Gastroesophageal sphincter (tissue), 4 donors: ENCODE measurements around the gene KAT6B. TPM values are rescaled to one million over a fixed set of nuclear protein-coding genes. Genes with fewer than 3 reads are reported as not detected.
A peak's percentile ranks its signal among the peaks of the same experiment; 100 is the strongest.

Experiments used
- ATAC-seq: fragments of 150-250 bp; one replicate; pipeline ENCODE4 v1.9.1; 2016; ENCODE audit warnings: mild to moderate bottlenecking, moderate library complexity
- H3K27ac ChIP-seq, 4 donors: fragments of 200-600 bp; sonication (generic) in 3 of 4; 1 replicate in 3 of 4; 2 replicates in 1 of 4; pipeline ENCODE4 v1.5.1; 2016 to 2019
- H3K27me3 ChIP-seq: fragments of 200-600 bp; sonication (generic); one replicate; pipeline ENCODE4 v1.5.1; 2019
- H3K36me3 ChIP-seq, 2 donors: fragments of 200-600 bp; sonication (generic); one replicate each; pipeline ENCODE4 v1.5.1; 2019; ENCODE audit warnings: control low read depth in 1 of 2
- H3K4me1 ChIP-seq, 3 donors: fragments of 200-600 bp; sonication (generic); 1 replicate in 2 of 3; 2 replicates in 1 of 3; pipeline ENCODE4 v1.5.1; 2016 to 2019; ENCODE audit warnings: control low read depth in 2 of 3
- H3K4me3 ChIP-seq, 2 donors: fragments of 200-600 bp; sonication (generic); one replicate each; pipeline ENCODE4 v1.5.1; 2019; ENCODE audit warnings: mild to moderate bottlenecking in 1 of 2, moderate library complexity in 1 of 2
- H3K9me3 ChIP-seq, 3 donors: fragments of 200-600 bp; sonication (generic); one replicate each; pipeline ENCODE4 v1.5.1; 2017 to 2019; ENCODE audit warnings: control low read depth in 2 of 3
- EP300 ChIP-seq: sonication (generic); formaldehyde crosslinking; IDR thresholded peaks from one replicate; pipeline ENCODE4 v1.6.1; 2017; ENCODE audit warnings: antibody characterized with exemption, mild to moderate bottlenecking
- POLR2A ChIP-seq, 2 donors: fragments of 450-650 bp; IDR thresholded peaks; one replicate each; pipeline ENCODE4 v1.6.1; 2017; ENCODE audit warnings: antibody characterized with exemption in 2 of 2, mild to moderate bottlenecking in 2 of 2, moderate library complexity in 1 of 2
- POLR2AphosphoS5 ChIP-seq: sonication (generic); formaldehyde crosslinking; IDR thresholded peaks from one replicate; pipeline ENCODE4 v1.6.1; 2017; ENCODE audit warnings: antibody characterized with exemption
- WGBS, 2 donors: methylation state at CpG; one replicate each; pipeline ENCODE4 v1.1.5; 2018; ENCODE audit warnings: low coverage in 1 of 2; 5-methylcytosine and 5-hydroxymethylcytosine counted together
- total RNA-seq, 4 donors: library from RNA; depleted of rRNA; stranded (reverse); fragments of >200 nt; gene quantifications; one replicate each; pipeline ENCODE4 v1.1.0, GENCODE V29; 2016
- TF ChIP-seq, protein P1 (sequence below), 4 experiments: fragments of 200-600 bp in 2 of 4; fragments of 450-650 bp in 2 of 4; sonication (generic) in 1 of 4; IDR thresholded peaks; one replicate each; pipeline ENCODE4 v1.5.1; 2017 to 2019; ENCODE audit warnings: antibody characterized with exemption in 4 of 4, mild to moderate bottlenecking in 2 of 4, moderate library complexity in 2 of 4

KAT6B gene
- total RNA-seq, 4 donors from 2014 or later = 35.8 to 107 (median 82.9) TPM

DNA sequence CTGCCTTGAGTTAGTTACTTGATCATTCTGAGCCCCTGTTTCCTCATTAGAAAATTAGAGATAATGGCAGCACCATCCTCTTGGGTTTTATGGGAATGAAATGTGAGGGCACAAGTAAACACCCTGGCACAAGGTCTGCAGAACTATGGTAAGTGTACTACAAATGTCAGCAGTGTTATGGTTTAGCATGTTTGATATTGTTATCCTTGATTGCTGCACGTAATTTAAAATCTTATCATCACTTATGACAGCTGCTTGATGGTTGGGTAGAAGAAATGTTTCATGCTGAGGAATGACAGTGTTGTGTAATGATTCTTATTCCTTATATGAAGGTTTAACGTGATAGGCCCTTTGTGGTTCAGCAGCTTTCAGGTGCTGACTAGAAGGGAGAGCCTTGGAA, 134.3 kb downstream of the KAT6B start:
- no peak overlapping the region for H3K27ac ChIP-seq
- no peak for ATAC-seq
- TF ChIP-seq POLR2AphosphoS5 (no peak), POLR2A (IDR thresholded peaks at IDR 0.05) (no peak), EP300 (no peak)
- TF ChIP-seq, protein P1, sequence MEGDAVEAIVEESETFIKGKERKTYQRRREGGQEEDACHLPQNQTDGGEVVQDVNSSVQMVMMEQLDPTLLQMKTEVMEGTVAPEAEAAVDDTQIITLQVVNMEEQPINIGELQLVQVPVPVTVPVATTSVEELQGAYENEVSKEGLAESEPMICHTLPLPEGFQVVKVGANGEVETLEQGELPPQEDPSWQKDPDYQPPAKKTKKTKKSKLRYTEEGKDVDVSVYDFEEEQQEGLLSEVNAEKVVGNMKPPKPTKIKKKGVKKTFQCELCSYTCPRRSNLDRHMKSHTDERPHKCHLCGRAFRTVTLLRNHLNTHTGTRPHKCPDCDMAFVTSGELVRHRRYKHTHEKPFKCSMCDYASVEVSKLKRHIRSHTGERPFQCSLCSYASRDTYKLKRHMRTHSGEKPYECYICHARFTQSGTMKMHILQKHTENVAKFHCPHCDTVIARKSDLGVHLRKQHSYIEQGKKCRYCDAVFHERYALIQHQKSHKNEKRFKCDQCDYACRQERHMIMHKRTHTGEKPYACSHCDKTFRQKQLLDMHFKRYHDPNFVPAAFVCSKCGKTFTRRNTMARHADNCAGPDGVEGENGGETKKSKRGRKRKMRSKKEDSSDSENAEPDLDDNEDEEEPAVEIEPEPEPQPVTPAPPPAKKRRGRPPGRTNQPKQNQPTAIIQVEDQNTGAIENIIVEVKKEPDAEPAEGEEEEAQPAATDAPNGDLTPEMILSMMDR (IDR thresholded peaks at IDR 0.05) = no peak
- no peak overlapping the region for H3K4me3 ChIP-seq
- no peaks in the 10 kb centered on the region for H3K27me3 ChIP-seq
- no peaks in the 10 kb centered on the region for H3K36me3 ChIP-seq
- peaks cover 3 to 28% (median 6%) of the 10 kb centered on the region in 3 donors for H3K4me1 ChIP-seq
- 84 to 100% methylated on average over 2 of the region's 2 CpGs for WGBS, 2 donors
- no peaks in the 10 kb centered on the region for H3K9me3 ChIP-seq

DNA sequence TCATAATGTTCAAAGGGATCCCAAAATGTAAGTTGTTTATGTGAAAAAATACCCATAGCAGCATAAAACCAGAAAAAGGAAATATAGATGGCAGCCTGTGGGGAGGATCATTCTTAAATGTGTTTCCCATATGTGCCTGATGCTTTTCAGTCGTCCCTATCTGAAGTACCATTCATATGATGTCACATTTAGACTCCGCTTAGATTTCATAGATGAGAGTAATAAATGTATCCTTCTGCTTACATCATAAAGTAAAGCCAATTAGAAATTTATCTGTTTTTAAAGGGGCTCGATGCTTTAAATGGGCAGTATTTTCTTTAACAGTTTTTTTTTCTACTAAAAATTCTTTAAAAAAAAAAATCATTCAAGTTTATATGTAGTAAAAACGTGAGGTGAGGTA, 136.1 kb downstream of the KAT6B start:
- Histone ChIP-seq H3K27ac (no peak overlapping the region), H3K27me3 (no peaks in the 10 kb centered on the region), H3K36me3 (no peaks in the 10 kb centered on the region), H3K4me1 (peaks cover 0 to 15% (median 2%) of the 10 kb centered on the region in 3 donors), H3K9me3 (no peaks in the 10 kb centered on the region), H3K4me3 (no peak overlapping the region)
- 74 to 82% methylated on average over 3 to 4 of the region's 4 CpGs for WGBS, 2 donors
- no peak for ATAC-seq
- TF ChIP-seq POLR2AphosphoS5 = no peak
- TF ChIP-seq, protein P1 (IDR thresholded peaks at IDR 0.05) = no peak
- no peak for TF ChIP-seq POLR2A (IDR thresholded peaks at IDR 0.05)
- no peak for TF ChIP-seq EP300

- H3K9me3 ChIP-seq = no peaks in the 10 kb centered on the region
- H3K27ac ChIP-seq = no peak overlapping the region
- no peaks in the 10 kb centered on the region for H3K27me3 ChIP-seq
- ATAC-seq = no peak
- 90 to 95% methylated on average over 3 of the region's 3 CpGs for WGBS, 2 donors
- no peaks in the 10 kb centered on the region for H3K36me3 ChIP-seq
- no peak overlapping the region for H3K4me3 ChIP-seq
- peaks cover 0 to 15% (median under 1%) of the 10 kb centered on the region in 3 donors for H3K4me1 ChIP-seq
- no peak for TF ChIP-seq EP300
- no peak for TF ChIP-seq POLR2AphosphoS5
- TF ChIP-seq, protein P1 (IDR thresholded peaks at IDR 0.05) = no peak
- no peak for TF ChIP-seq POLR2A (IDR thresholded peaks at IDR 0.05)
Observed at GRCh38 chr10:74963549-74963948, 137.1 kb downstream of the KAT6B start.

GRCh38 chr10:74967911-74968666, 141.7 kb downstream of the KAT6B start:
- Histone ChIP-seq H3K4me3 (no peak overlapping the region), H3K27ac (peak overlapping the region in 2 of 4 donors; percentile 24 to 27), H3K4me1 (peaks cover 0 to 44% (median 6%) of the 10 kb centered on the region in 3 donors), H3K9me3 (no peaks in the 10 kb centered on the region), H3K27me3 (no peaks in the 10 kb centered on the region), H3K36me3 (no peaks in the 10 kb centered on the region)
- TF ChIP-seq EP300 (no peak), POLR2AphosphoS5 (no peak)
- TF ChIP-seq, protein P1 (IDR thresholded peaks at IDR 0.05) = no peak
- no peak for ATAC-seq
- 32 to 46% methylated on average over 4 to 5 of the region's 5 CpGs for WGBS, 2 donors

DNA sequence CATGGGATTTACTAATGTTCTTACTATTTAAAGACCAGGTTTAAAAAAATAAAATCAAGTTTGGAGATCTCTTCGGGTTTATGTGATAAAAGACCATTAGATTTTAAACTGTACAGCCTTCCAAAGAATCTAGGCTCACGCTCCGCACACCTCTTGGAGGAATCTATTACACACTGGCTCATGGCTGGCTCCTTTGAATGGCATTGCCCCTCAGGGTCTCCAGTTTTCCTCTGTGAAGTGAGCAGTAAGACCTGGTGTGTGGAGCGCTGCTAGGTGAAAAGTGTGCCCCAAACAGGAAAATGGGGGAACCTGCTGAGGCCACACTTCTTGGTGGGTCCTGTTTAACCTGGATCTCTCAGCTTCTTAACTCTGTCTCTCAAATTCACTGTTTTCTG, 142.3 kb downstream of the KAT6B start:
- Histone ChIP-seq H3K4me1 (peaks cover 0 to 50% (median 6%) of the 10 kb centered on the region in 3 donors), H3K27ac (peak overlapping the region; percentile 8 to 38 (median 26)), H3K4me3 (no peak overlapping the region), H3K27me3 (no peaks in the 10 kb centered on the region), H3K9me3 (no peaks in the 10 kb centered on the region), H3K36me3 (no peaks in the 10 kb centered on the region)
- ATAC-seq = no peak
- no peak for TF ChIP-seq POLR2A (IDR thresholded peaks at IDR 0.05)
- TF ChIP-seq POLR2AphosphoS5 = no peak
- TF ChIP-seq, protein P1 (IDR thresholded peaks at IDR 0.05) = no peak
- TF ChIP-seq EP300 = no peak
- WGBS, 2 donors = 55 to 63% methylated on average over 4 of the region's 4 CpGs
